ENCODE data around the gene CBR3. TPM values are rescaled to one million over a fixed set of nuclear protein-coding genes. Genes with fewer than 3 reads are reported as not detected.

CBR3 gene
- total RNA-seq, 4 donors from 2014 or later: 20.9 to 46.7 (median 24.5) TPM

GRCh38 chr21:36129219-36129618 is 5.7 kb upstream of the CBR3 start:
- TF ChIP-seq, protein P1, sequence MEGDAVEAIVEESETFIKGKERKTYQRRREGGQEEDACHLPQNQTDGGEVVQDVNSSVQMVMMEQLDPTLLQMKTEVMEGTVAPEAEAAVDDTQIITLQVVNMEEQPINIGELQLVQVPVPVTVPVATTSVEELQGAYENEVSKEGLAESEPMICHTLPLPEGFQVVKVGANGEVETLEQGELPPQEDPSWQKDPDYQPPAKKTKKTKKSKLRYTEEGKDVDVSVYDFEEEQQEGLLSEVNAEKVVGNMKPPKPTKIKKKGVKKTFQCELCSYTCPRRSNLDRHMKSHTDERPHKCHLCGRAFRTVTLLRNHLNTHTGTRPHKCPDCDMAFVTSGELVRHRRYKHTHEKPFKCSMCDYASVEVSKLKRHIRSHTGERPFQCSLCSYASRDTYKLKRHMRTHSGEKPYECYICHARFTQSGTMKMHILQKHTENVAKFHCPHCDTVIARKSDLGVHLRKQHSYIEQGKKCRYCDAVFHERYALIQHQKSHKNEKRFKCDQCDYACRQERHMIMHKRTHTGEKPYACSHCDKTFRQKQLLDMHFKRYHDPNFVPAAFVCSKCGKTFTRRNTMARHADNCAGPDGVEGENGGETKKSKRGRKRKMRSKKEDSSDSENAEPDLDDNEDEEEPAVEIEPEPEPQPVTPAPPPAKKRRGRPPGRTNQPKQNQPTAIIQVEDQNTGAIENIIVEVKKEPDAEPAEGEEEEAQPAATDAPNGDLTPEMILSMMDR (IDR thresholded peaks at IDR 0.05; ENCODE audit: low read depth): no peak

DNA sequence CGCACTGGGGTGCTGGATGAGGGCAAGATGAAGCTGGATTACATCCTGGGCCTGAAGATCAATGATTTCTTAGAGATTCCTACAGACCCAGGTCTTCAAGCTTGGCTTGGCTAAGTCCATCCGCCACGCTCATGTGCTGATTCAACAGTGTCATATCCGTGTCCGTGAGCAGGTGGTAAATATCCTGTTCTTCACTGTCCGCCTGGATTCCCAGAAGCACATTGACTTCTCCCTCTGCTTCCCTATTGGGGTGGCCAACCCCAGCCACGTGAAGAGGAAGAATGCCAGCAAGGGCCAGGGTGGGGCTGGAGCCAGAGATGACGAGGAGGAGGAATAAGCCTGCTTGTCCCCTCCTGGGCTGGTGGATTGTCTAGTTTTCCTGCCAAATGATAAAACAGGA is 2.2 kb upstream of the CBR3 start:
- TF ChIP-seq, protein P1 (IDR thresholded peaks at IDR 0.05; ENCODE audit: low read depth): no peak

DNA sequence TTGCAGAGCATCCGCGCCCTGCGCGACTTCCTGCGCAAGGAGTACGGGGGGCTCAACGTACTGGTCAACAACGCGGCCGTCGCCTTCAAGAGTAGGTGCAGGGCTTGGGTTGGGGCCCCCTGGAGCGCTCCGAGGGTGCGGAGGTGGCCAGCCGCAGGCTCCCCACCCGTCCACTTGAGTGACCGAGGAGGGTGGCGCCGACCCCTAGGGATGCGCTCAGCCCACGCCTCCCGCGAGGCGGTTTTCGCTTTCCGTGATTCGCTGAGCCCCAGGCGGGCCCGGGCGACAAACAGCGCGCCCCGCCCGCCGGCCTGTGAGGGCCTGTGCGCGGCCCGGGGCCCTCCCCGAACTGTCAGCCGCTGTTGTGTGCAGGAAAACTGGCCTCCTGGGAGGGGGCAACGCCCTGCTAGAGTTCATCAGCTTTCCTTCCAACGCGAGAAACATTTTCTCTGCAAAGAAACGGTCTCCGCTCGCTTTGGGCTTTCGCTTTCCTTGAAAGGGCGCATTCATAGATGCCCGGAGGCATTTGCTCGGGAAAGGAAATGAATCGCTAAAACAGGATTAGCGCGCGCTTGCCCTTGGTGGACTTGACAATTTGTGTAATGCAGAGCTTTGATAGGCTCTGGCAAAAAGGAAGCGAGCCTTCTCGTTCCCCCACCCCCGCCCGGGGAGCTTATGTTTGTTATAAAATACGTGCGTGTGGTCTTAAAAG is 668 bp downstream of the CBR3 start:
- TF ChIP-seq, protein P1 (IDR thresholded peaks at IDR 0.05; ENCODE audit: low read depth): no peak

DNA sequence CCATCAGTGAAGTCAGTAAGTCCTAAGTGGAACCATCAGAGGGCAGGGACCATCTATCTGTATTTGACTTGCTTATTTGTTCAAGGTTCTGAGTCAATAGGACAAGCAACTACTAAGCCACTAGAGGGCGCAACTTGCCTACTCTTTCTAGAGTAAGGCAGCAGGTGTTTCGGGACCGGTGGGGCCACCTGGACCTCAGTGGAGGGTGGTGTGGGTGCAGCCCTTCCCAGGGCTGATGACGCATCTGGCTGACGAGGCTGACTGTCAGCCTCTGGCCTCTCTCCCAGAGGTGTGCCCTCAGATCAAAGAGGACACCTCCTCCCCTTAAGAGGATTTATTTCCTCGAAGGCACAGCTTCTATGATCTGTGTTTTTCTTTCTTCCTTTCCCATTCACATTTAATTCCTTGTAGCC is 6.6 kb downstream of the CBR3 start:
- TF ChIP-seq, protein P1 (IDR thresholded peaks at IDR 0.05; ENCODE audit: low read depth): no peak

DNA sequence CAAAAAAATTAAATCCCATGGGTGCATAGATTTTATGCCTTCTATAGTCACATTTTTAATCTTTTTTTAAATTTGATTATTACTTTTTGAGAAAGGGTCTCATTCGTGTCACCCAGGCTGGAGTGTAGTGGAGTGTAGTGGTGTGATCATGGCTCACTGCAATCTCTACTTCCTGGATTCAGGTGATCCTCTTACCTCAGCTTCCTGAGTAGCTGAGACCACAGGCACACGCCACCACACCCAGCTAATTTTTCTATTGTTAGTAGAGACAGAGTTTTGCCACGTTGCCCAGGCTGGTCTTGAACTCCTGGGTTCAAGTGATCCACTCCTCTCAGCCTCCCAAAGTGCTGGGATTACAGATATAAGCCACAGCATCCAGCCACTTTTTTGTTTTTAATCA is 10.4 kb downstream of the CBR3 start:
- TF ChIP-seq, protein P1 (IDR thresholded peaks at IDR 0.05; ENCODE audit: low read depth): no peak

DNA sequence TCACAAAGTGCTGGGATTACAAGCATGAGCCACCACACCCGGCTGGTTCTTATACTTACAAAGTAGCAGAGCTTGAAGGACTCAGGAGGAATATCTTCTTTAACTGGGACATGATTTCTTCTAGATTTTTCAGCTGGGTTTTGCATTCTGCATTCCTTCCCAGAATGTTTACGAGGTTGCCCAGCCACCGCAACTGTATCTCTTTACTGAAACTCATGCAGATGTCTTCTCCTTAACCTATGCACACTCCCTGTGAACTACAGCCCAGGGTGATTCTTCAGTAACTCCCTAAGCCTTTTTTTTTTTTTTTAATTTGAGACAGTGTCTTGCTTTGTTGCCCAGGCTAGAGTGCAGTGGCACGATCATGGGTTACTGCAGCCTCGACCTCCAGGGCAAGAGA is 13.0 kb downstream of the CBR3 start:
- TF ChIP-seq, protein P1 (IDR thresholded peaks at IDR 0.05; ENCODE audit: low read depth): no peak

DNA sequence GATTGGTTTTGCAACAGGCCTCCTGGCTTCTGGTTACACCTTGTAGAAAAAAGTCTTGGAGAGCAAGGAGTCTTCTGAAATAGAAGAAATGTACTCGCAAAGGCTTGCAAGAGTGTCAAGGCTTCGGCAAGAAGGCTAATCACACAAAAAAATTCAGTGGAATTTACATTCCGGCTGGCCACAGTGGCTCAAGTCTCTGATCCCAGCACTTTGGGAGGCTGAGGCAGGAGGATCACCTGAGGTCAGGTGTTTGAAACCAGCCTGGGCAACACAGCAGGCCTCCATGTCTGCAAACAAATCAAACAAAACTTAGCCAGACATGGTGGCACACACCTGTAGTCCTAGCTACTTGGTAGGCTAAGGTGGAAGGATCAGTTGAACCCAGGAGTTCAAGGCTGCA is 14.0 kb downstream of the CBR3 start:
- TF ChIP-seq, protein P1 (IDR thresholded peaks at IDR 0.05; ENCODE audit: low read depth): no peak

Measured in subcutaneous adipose tissue (tissue), 4 donors.